SK-N-SH (cell line): ENCODE results near the gene OSBPL9. TPM values are rescaled to one million over a fixed set of nuclear protein-coding genes. Genes with fewer than 3 reads are reported as not detected.

Experiments used
- CTCF ChIA-PET: fragments of 300-600, 350-600 bp; formaldehyde crosslinking; extraction: SDS; loops from one replicate; lab custom pipeline; 2021; lab: Yijun Ruan, JAX
- POLR2A ChIA-PET: fragments of 350-600 bp; sonication (Branson Sonifier 250); formaldehyde crosslinking; extraction: SDS; loops from one replicate; lab custom pipeline; 2020; ENCODE audit warnings: antibody characterized with exemption, inconsistent platforms; lab: Yijun Ruan, JAX
- DNase-seq: peaks from one replicate; pipeline ENCODE4 v3.0.0; 2012
- H2AFZ ChIP-seq: fragments of 200-600 bp; sonication (generic); 2 replicates; pipeline ENCODE4 v1.8.1; 2016; ENCODE audit warnings: antibody characterized with exemption, mild to moderate bottlenecking, low read depth
- H3F3A ChIP-seq: fragments of 200-600 bp; sonication (generic); replicated peaks from 2 replicates; pipeline ENCODE3; 2016; ENCODE audit warnings: antibody characterized with exemption, mild to moderate bottlenecking; ENCODE audit not compliant: insufficient read depth
- H3K27ac ChIP-seq, 2 experiments: fragments of 200-500 bp in 1 of 2; fragments of 200-600 bp in 1 of 2; sonication (Bioruptor generic) in 1 of 2; sonication (generic), shearing (Covaris generic) in 1 of 2; 2 replicates each; pipeline versions ENCODE4 v1.5.1 to v1.6.1; 2014 to 2016; ENCODE audit warnings: low read depth in 2 of 2, inconsistent platforms in 1 of 2, low read length in 1 of 2, mild to moderate bottlenecking in 1 of 2, mixed read lengths in 1 of 2
- H3K27me3 ChIP-seq: fragments of 200-600 bp; sonication (generic), shearing (Covaris generic); 2 replicates; pipeline ENCODE4 v1.6.1; 2016; ENCODE audit warnings: mixed run types; ENCODE audit not compliant: insufficient read depth
- H3K36me3 ChIP-seq, 2 experiments: fragments of 200-500 bp in 1 of 2; fragments of 200-600 bp in 1 of 2; sonication (Bioruptor generic) in 1 of 2; sonication (generic) in 1 of 2; replicated peaks in 1 of 2; 2 replicates each; pipeline versions ENCODE3 to v1.5.1; 2014 to 2016; ENCODE audit warnings: low read length in 1 of 2, mild to moderate bottlenecking in 1 of 2; ENCODE audit not compliant: insufficient read depth in 2 of 2, control insufficient read depth in 1 of 2
- H3K4me1 ChIP-seq, 2 experiments: fragments of 200-500 bp in 1 of 2; fragments of 200-600 bp in 1 of 2; sonication (Bioruptor generic) in 1 of 2; sonication (generic), shearing (Covaris generic) in 1 of 2; 2 replicates each; pipeline versions ENCODE4 v1.5.1 to v1.6.1; 2014 to 2016; ENCODE audit warnings: low read depth in 1 of 2, low read length in 1 of 2, mixed run types in 1 of 2; ENCODE audit not compliant: insufficient read depth in 2 of 2, control insufficient read depth in 1 of 2
- H3K4me2 ChIP-seq: fragments of 200-600 bp; sonication (generic), shearing (Covaris generic); 2 replicates; pipeline ENCODE4 v1.6.1; 2017; ENCODE audit warnings: mixed run types
- H3K4me3 ChIP-seq, 2 experiments: fragments of 200-500 bp in 1 of 2; fragments of 200-600 bp in 1 of 2; sonication (Bioruptor generic) in 1 of 2; sonication (generic), shearing (Covaris generic) in 1 of 2; 2 replicates each; pipeline versions ENCODE4 v1.5.1 to v1.8.1; 2014 to 2016; ENCODE audit warnings: low read depth in 2 of 2, inconsistent platforms in 1 of 2, low read length in 1 of 2, mild to moderate bottlenecking in 1 of 2, mixed read lengths in 1 of 2, moderate library complexity in 1 of 2
- H3K79me2 ChIP-seq: fragments of 200-600 bp; sonication (generic); 2 replicates; pipeline ENCODE4 v1.8.1; 2017; ENCODE audit warnings: mild to moderate bottlenecking; ENCODE audit not compliant: insufficient read depth
- H3K9ac ChIP-seq: fragments of 200-600 bp; sonication (generic); 2 replicates; pipeline ENCODE4 v1.6.1; 2017; ENCODE audit warnings: mixed run types
- H3K9me2 ChIP-seq: fragments of 200-600 bp; sonication (generic); 2 replicates; pipeline ENCODE4 v1.6.1; 2017; ENCODE audit warnings: mixed run types
- H3K9me3 ChIP-seq: fragments of 200-600 bp; sonication (generic); 2 replicates; pipeline ENCODE4 v1.6.1; 2017; ENCODE audit warnings: mixed run types, mild to moderate bottlenecking, moderate library complexity
- H4K20me1 ChIP-seq: fragments of 200-600 bp; sonication (generic); 2 replicates; pipeline ENCODE4 v1.6.1; 2017; ENCODE audit warnings: mild to moderate bottlenecking, mixed run types; ENCODE audit not compliant: insufficient read depth
- CHD2 ChIP-seq: fragments of 150-350 bp; IDR thresholded peaks from 2 replicates; pipeline ENCODE4 v1.6.1; 2018; ENCODE audit warnings: low read length; ENCODE audit not compliant: partially characterized antibody
- ELF1 ChIP-seq: IDR thresholded peaks from 2 replicates; pipeline ENCODE4 v1.4.0; 2012
- EP300 ChIP-seq, 2 experiments: IDR thresholded peaks; 2 replicates each; pipeline versions ENCODE4 v1.4.0 to v1.6.1; 2012; ENCODE audit warnings: borderline replicate concordance in 1 of 2, low read depth in 1 of 2, low read length in 1 of 2
- EZH2phosphoT487 ChIP-seq: fragments of 200-600 bp; sonication (generic); IDR thresholded peaks from 2 replicates; pipeline ENCODE4 v1.6.1; 2017; ENCODE audit warnings: low read depth, mixed run types, mild to moderate bottlenecking, antibody characterized with exemption, moderate library complexity, borderline replicate concordance
- FOSL2 ChIP-seq: IDR thresholded peaks from 2 replicates; pipeline ENCODE4 v1.4.0; 2012; ENCODE audit warnings: low read depth, mild to moderate bottlenecking, moderate library complexity, borderline replicate concordance
- GATA2 ChIP-seq: sonication (generic); formaldehyde crosslinking; IDR thresholded peaks from 2 replicates; pipeline ENCODE4 v1.5.0; 2020; ENCODE audit warnings: mild to moderate bottlenecking, missing genetic modification reagents
- JUND ChIP-seq: IDR thresholded peaks from 2 replicates; pipeline ENCODE4 v1.4.0; 2012
- MEF2A ChIP-seq: IDR thresholded peaks from 2 replicates; pipeline ENCODE4 v1.4.0; 2012; ENCODE audit warnings: low read depth, borderline replicate concordance
- NFIC ChIP-seq: IDR thresholded peaks from 2 replicates; pipeline ENCODE4 v1.4.0; 2012; ENCODE audit warnings: borderline replicate concordance
- PBX3 ChIP-seq: IDR thresholded peaks from 2 replicates; pipeline ENCODE4; 2012
- RCOR1 ChIP-seq: fragments of 150-350 bp; IDR thresholded peaks from 2 replicates; pipeline ENCODE4 v1.6.1; 2017; ENCODE audit warnings: antibody characterized with exemption, low read length
- RXRA ChIP-seq: IDR thresholded peaks from 2 replicates; pipeline ENCODE4 v1.4.0; 2012; ENCODE audit warnings: low read depth, mild to moderate bottlenecking, borderline replicate concordance
- SMC3 ChIP-seq: IDR thresholded peaks from 2 replicates; pipeline ENCODE4 v1.6.1; 2012; ENCODE audit warnings: low read depth, low read length, improper control_type of control experiment
- TAF1 ChIP-seq: IDR thresholded peaks from 2 replicates; pipeline ENCODE4 v1.6.1; 2012; ENCODE audit warnings: low read depth, mild to moderate bottlenecking, low read length, moderate library complexity, borderline replicate concordance
- TCF12 ChIP-seq: IDR thresholded peaks from 2 replicates; pipeline ENCODE4 v1.4.0; 2012
- TEAD4 ChIP-seq: IDR thresholded peaks from 2 replicates; pipeline ENCODE4 v1.4.0; 2012; ENCODE audit warnings: mild to moderate bottlenecking, borderline replicate concordance; ENCODE audit not compliant: insufficient read depth
- YY1 ChIP-seq: IDR thresholded peaks from 2 replicates; pipeline ENCODE4 v1.4.0; 2012; ENCODE audit warnings: low read depth, mild to moderate bottlenecking
- WGBS: methylation state at CpG from one replicate; pipeline ENCODE4 v1.1.6; 2017; ENCODE audit warnings: low lambda C conversion rate; 5-methylcytosine and 5-hydroxymethylcytosine counted together
- polyA plus RNA-seq, 3 experiments: library from polyadenylated mRNA; depleted of rRNA; stranded (reverse); fragments of >200 nt; gene quantifications; 2 replicates each; pipeline ENCODE4 v1.2.3, GENCODE V29; 2012
- TF ChIP-seq, protein P1 (sequence below): fragments of 150-350 bp; IDR thresholded peaks from 2 replicates; pipeline ENCODE4 v1.6.1; 2016; ENCODE audit warnings: mild to moderate bottlenecking, low read depth, low read length
- TF ChIP-seq, protein P2 (sequence below): IDR thresholded peaks from 2 replicates; pipeline ENCODE4 v1.4.0; 2012; ENCODE audit warnings: low read depth
- TF ChIP-seq, protein P3 (sequence below): fragments of 150-350 bp; IDR thresholded peaks from 2 replicates; pipeline ENCODE4 v1.6.1; 2017; ENCODE audit warnings: antibody characterized with exemption, low read length, low read depth, borderline replicate concordance

OSBPL9 gene
- polyA plus RNA-seq, 1 of the 3 experiments (the other 2 are of a cell fraction) = 43.9 TPM

GRCh38 chr1:51583532-51583931 lies 33.4 kb upstream of the OSBPL9 start:
- H3K79me2 ChIP-seq = no peaks in the 10 kb centered on the region
- ChIA-PET CTCF (no interaction called here), POLR2A (no interaction called here)
- H4K20me1 ChIP-seq = no peaks in the 10 kb centered on the region
- peaks cover 7% of the 10 kb centered on the region for H3F3A ChIP-seq
- H3K27ac ChIP-seq = peak overlapping the region in 1 of 2 experiments; percentile 61; a peak in 2 of 4 replicates
- no peaks in the 10 kb centered on the region for H3K9me3 ChIP-seq
- H3K4me1 ChIP-seq = 0 out of 4 replicates have a peak, but pooled peaks cover 0 to 7% of the 10 kb centered on the region in 2 experiments
- no peak for DNase-seq
- no peaks in the 10 kb centered on the region for H3K9me2 ChIP-seq
- no peaks in the 10 kb centered on the region for H3K36me3 ChIP-seq
- peak overlapping the region; percentile 65 for H2AFZ ChIP-seq
- H3K9ac ChIP-seq = no peak overlapping the region
- H3K4me2 ChIP-seq = peak overlapping the region; percentile 26; the same call in 1 of the 2 replicates
- H3K4me3 ChIP-seq = no peak overlapping the region
- WGBS = 34% methylated on average over 7 of the region's 9 CpGs
- peak; percentile 44 for TF ChIP-seq JUND
- no peak for TF ChIP-seq TAF1
- TF ChIP-seq, protein P1, sequence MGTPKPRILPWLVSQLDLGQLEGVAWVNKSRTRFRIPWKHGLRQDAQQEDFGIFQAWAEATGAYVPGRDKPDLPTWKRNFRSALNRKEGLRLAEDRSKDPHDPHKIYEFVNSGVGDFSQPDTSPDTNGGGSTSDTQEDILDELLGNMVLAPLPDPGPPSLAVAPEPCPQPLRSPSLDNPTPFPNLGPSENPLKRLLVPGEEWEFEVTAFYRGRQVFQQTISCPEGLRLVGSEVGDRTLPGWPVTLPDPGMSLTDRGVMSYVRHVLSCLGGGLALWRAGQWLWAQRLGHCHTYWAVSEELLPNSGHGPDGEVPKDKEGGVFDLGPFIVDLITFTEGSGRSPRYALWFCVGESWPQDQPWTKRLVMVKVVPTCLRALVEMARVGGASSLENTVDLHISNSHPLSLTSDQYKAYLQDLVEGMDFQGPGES = no peak
- peak; percentile 58; the same call in 1 of the 2 replicates for TF ChIP-seq FOSL2
- TF ChIP-seq, protein P2, sequence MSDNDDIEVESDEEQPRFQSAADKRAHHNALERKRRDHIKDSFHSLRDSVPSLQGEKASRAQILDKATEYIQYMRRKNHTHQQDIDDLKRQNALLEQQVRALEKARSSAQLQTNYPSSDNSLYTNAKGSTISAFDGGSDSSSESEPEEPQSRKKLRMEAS = peak; percentile 42; the same call in 1 of the 2 replicates
- TF ChIP-seq PBX3 = peak; percentile 89
- TF ChIP-seq CHD2 = no peak
- peak; percentile 88 for TF ChIP-seq NFIC
- peak; percentile 72 for TF ChIP-seq TCF12
- no peak for TF ChIP-seq RXRA
- peak in 1 of 2 experiments; percentile 63; a peak in 1 of 4 replicates for TF ChIP-seq EP300 (IDR thresholded peaks at IDR 0.05; ENCODE audit: borderline replicate concordance in 1 of 2, low read depth in 1 of 2, low read length in 1 of 2)
- TF ChIP-seq, all 33 proteins: peak for 7
- H3K27me3 ChIP-seq = no peaks in the 10 kb centered on the region

DNA sequence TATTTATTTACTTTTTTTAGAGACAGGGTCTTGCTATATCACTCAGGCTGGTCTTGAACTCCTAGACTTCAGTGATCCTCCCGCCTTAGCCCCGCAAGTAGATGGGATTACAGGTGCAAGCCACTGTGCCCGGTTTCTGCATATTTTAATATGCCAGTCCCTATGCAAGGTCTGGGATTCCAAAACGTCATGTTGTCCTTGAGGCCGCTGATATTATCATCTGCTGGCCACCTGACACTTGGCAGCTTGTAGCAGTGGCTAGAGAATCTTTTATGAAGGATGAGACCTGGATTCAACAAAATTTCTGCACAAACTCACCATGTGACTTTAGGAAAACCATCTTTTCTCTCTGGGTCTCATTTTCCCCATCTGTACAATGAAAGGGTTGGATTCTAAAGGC lies 32.9 kb upstream of the OSBPL9 start:
- no peaks in the 10 kb centered on the region for H3K27me3 ChIP-seq
- POLR2A ChIA-PET = no interaction called here
- H3K79me2 ChIP-seq = no peaks in the 10 kb centered on the region
- H3K4me1 ChIP-seq = 0 out of 4 replicates have a peak, but pooled peaks cover 0 to 7% of the 10 kb centered on the region in 2 experiments
- 95% methylated on average over 4 of the region's 5 CpGs for WGBS
- no peaks in the 10 kb centered on the region for H4K20me1 ChIP-seq
- H2AFZ ChIP-seq = no peak overlapping the region
- peak overlapping the region in 1 of 2 experiments; percentile 61; a peak in 2 of 4 replicates for H3K27ac ChIP-seq
- no peak overlapping the region for H3K4me3 ChIP-seq
- no peak overlapping the region for H3K9ac ChIP-seq
- no peaks in the 10 kb centered on the region for H3K36me3 ChIP-seq
- no peak for DNase-seq
- CTCF ChIA-PET = no interaction called here
- H3K9me3 ChIP-seq = no peaks in the 10 kb centered on the region
- H3K9me2 ChIP-seq = no peaks in the 10 kb centered on the region
- H3F3A ChIP-seq = peaks cover 7% of the 10 kb centered on the region
- no peak overlapping the region for H3K4me2 ChIP-seq
- no peak for TF ChIP-seq YY1
- no peak for TF ChIP-seq ELF1
- TF ChIP-seq NFIC = no peak
- TF ChIP-seq GATA2 (CRISPR knock-in tag) = no peak
- no peak for TF ChIP-seq TCF12
- TF ChIP-seq SMC3 = no peak
- TF ChIP-seq TEAD4 = no peak
- TF ChIP-seq MEF2A = no peak
- TF ChIP-seq, protein P1 = no peak
- TF ChIP-seq, protein P2 = no peak
- no peak for TF ChIP-seq JUND
- TF ChIP-seq RCOR1 = no peak
- TF ChIP-seq EZH2phosphoT487 = no peak
- TF ChIP-seq PBX3 = no peak
- TF ChIP-seq, protein P3, sequence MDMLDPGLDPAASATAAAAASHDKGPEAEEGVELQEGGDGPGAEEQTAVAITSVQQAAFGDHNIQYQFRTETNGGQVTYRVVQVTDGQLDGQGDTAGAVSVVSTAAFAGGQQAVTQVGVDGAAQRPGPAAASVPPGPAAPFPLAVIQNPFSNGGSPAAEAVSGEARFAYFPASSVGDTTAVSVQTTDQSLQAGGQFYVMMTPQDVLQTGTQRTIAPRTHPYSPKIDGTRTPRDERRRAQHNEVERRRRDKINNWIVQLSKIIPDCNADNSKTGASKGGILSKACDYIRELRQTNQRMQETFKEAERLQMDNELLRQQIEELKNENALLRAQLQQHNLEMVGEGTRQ = no peak
